ENCODE data around the gene SCYGR8.
A peak's percentile ranks its signal among the peaks of the same experiment; 100 is the strongest.
"Not testable (repeated sequence)": the region's sequence is repeated elsewhere in the genome, so short reads cannot be mapped to it uniquely, and the experiment has no call there.

The SCYGR8 gene

DNA sequence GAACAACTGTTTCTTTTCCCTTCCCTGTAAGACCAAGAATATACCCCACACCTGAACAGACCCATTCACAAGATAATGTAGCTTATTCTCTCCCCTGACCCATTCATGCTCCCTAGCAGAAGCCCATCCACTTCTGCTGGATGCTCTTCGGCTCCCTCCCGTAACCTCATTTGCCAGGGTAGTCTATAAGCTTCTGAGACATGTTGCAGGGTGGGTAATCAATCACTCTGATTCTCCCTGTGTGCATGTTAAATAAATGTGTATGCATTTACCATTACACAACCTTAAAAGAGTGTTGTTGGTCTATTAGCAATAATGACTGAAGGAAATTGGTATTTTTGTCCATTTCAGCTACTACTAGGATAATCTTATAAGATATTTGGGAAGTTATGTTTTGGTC is 29.2 kb upstream of the SCYGR8 start:
- no peaks in the 10 kb centered on the region for H3K27me3 ChIP-seq (ENCODE audit: control insufficient read depth, insufficient read depth, low read length)
- H2AFZ ChIP-seq, result no peak overlapping the region
- TF ChIP-seq CTCF (IDR thresholded peaks at IDR 0.05), result no peak
- no peaks in the 10 kb centered on the region for H3K9me3 ChIP-seq (ENCODE audit: control insufficient read depth, low read length)
- no peak overlapping the region for H3K4me2 ChIP-seq (ENCODE audit: low read length)
- no peaks in the 10 kb centered on the region for H3K79me2 ChIP-seq
- H3K36me3 ChIP-seq (ENCODE audit: control insufficient read depth, insufficient read depth, low read length), result no peaks in the 10 kb centered on the region
- no peak overlapping the region for H3K9ac ChIP-seq
- H3K27ac ChIP-seq, result no peak overlapping the region
- H3K4me3 ChIP-seq (ENCODE audit: low read depth, low read length), result no peak overlapping the region
- no peaks in the 10 kb centered on the region for H3K4me1 ChIP-seq

GRCh38 chr2:227717687-227718567 is 27.8 kb upstream of the SCYGR8 start, which contains the start of gene SLC19A3:
Gene SLC19A3 (minus strand): TSS chr2:227718028. CDS start chr2:227702318, 15,710 bp downstream.
- no peak for TF ChIP-seq CTCF (IDR thresholded peaks at IDR 0.05)
- Histone ChIP-seq H3K36me3 (ENCODE audit: control insufficient read depth, insufficient read depth, low read length) (no peaks in the 10 kb centered on the region), H3K9me3 (ENCODE audit: control insufficient read depth, low read length) (no peaks in the 10 kb centered on the region), H3K4me1 (no peaks in the 10 kb centered on the region), H3K9ac (no peak within 1 kb of the TSS), H3K27me3 (ENCODE audit: control insufficient read depth, insufficient read depth, low read length) (no peaks in the 10 kb centered on the region), H3K4me3 (ENCODE audit: low read depth, low read length) (no peak within 1 kb of the TSS), H2AFZ (peak within 1 kb of the TSS; percentile 64), H3K79me2 (no peaks in the 10 kb centered on the region), H3K27ac (no peak within 1 kb of the TSS), H3K4me2 (ENCODE audit: low read length) (peak within 1 kb of the TSS; percentile 13)

GRCh38 chr2:227719641-227720040 is 26.1 kb upstream of the SCYGR8 start:
- Histone ChIP-seq H3K9me3 (ENCODE audit: control insufficient read depth, low read length) (no peaks in the 10 kb centered on the region), H3K27me3 (ENCODE audit: control insufficient read depth, insufficient read depth, low read length) (no peaks in the 10 kb centered on the region), H2AFZ (no peak overlapping the region), H3K27ac (no peak overlapping the region), H3K79me2 (no peaks in the 10 kb centered on the region), H3K36me3 (ENCODE audit: control insufficient read depth, insufficient read depth, low read length) (no peaks in the 10 kb centered on the region), H3K4me1 (no peaks in the 10 kb centered on the region), H3K4me3 (ENCODE audit: low read depth, low read length) (no peak overlapping the region), H3K4me2 (ENCODE audit: low read length) (no peak overlapping the region), H3K9ac (no peak overlapping the region)
- no peak for TF ChIP-seq CTCF (IDR thresholded peaks at IDR 0.05)

- H3K4me1 ChIP-seq, result no peaks in the 10 kb centered on the region
- H3K27me3 ChIP-seq (ENCODE audit: control insufficient read depth, insufficient read depth, low read length), result no peaks in the 10 kb centered on the region
- H3K79me2 ChIP-seq, result no peaks in the 10 kb centered on the region
- no peak overlapping the region for H2AFZ ChIP-seq
- H3K27ac ChIP-seq, result no peak overlapping the region
- no peak overlapping the region for H3K4me3 ChIP-seq (ENCODE audit: low read depth, low read length)
- H3K4me2 ChIP-seq (ENCODE audit: low read length), result no peak overlapping the region
- H3K9ac ChIP-seq, result no peak overlapping the region
- no peaks in the 10 kb centered on the region for H3K9me3 ChIP-seq (ENCODE audit: control insufficient read depth, low read length)
- H3K36me3 ChIP-seq (ENCODE audit: control insufficient read depth, insufficient read depth, low read length), result no peaks in the 10 kb centered on the region
- TF ChIP-seq CTCF (IDR thresholded peaks at IDR 0.05), result no peak
These were observed 25.0 kb upstream of the SCYGR8 start for GRCh38 chr2:227720680-227721079.

DNA sequence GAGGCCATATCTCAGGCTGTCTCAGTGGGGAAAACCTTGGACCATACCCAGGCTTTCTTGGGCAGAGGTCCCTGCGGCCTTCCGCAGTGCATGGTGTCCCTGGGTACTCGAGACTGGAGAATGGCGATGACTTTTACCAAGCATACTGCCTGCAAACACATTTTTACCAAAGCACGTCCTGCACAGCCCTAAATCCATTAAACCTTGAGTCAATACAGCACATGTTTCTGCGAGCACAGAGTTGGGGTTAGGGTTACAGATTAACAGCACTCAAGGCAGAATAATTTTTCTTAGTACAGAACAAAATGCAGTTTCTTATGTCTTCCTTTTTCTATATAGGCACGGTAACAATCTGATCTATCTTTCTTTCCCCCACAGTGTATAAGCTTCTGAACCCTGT is 22.9 kb upstream of the SCYGR8 start:
- not testable (repeated sequence) for H3K27me3 ChIP-seq (ENCODE audit: control insufficient read depth, insufficient read depth, low read length); H3K4me1 ChIP-seq; H3K4me2 ChIP-seq (ENCODE audit: low read length); H3K4me3 ChIP-seq (ENCODE audit: low read depth, low read length); H3K27ac ChIP-seq; H2AFZ ChIP-seq; H3K79me2 ChIP-seq; H3K36me3 ChIP-seq (ENCODE audit: control insufficient read depth, insufficient read depth, low read length); H3K9ac ChIP-seq; H3K9me3 ChIP-seq (ENCODE audit: control insufficient read depth, low read length)

Measured in parathyroid adenoma (tissue), 2 donors.